ENCODE results near the gene CNPPD1. TPM values are rescaled to one million over a fixed set of nuclear protein-coding genes. Genes with fewer than 3 reads are reported as not detected.

Gene CNPPD1
- total RNA-seq, 4 donors from 2014 or later = 35.9 to 55.5 (median 44.2) TPM

DNA sequence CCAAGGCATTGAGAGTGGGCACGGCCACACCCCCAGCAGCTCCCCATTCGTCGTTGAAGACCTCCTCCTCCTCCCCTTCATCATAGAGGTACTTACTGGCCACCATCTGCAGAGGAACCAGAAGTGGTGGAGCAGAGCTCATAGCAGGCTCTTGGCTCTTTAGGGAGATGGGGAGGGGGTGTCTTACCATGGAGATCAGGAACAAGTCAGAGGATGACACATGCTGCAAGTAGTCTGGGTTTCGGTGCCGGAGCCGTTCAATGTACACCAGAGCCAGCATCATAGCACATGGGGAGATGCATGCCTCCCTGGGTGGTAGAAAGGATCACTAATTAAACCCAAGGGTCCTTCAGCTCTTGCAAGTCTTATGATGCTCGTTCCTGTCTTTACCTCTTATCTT lies 1.9 kb downstream of the CNPPD1 start:
- TF ChIP-seq, protein P1, sequence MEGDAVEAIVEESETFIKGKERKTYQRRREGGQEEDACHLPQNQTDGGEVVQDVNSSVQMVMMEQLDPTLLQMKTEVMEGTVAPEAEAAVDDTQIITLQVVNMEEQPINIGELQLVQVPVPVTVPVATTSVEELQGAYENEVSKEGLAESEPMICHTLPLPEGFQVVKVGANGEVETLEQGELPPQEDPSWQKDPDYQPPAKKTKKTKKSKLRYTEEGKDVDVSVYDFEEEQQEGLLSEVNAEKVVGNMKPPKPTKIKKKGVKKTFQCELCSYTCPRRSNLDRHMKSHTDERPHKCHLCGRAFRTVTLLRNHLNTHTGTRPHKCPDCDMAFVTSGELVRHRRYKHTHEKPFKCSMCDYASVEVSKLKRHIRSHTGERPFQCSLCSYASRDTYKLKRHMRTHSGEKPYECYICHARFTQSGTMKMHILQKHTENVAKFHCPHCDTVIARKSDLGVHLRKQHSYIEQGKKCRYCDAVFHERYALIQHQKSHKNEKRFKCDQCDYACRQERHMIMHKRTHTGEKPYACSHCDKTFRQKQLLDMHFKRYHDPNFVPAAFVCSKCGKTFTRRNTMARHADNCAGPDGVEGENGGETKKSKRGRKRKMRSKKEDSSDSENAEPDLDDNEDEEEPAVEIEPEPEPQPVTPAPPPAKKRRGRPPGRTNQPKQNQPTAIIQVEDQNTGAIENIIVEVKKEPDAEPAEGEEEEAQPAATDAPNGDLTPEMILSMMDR (IDR thresholded peaks at IDR 0.05; ENCODE audit: low read depth) = no peak

GRCh38 chr2:219174146-219174545 lies 2.6 kb downstream of the CNPPD1 start:
- TF ChIP-seq, protein P1 (IDR thresholded peaks at IDR 0.05; ENCODE audit: low read depth) = no peak

GRCh38 chr2:219173176-219173575 lies 3.5 kb downstream of the CNPPD1 start:
- TF ChIP-seq, protein P1 (IDR thresholded peaks at IDR 0.05; ENCODE audit: low read depth) = no peak

DNA sequence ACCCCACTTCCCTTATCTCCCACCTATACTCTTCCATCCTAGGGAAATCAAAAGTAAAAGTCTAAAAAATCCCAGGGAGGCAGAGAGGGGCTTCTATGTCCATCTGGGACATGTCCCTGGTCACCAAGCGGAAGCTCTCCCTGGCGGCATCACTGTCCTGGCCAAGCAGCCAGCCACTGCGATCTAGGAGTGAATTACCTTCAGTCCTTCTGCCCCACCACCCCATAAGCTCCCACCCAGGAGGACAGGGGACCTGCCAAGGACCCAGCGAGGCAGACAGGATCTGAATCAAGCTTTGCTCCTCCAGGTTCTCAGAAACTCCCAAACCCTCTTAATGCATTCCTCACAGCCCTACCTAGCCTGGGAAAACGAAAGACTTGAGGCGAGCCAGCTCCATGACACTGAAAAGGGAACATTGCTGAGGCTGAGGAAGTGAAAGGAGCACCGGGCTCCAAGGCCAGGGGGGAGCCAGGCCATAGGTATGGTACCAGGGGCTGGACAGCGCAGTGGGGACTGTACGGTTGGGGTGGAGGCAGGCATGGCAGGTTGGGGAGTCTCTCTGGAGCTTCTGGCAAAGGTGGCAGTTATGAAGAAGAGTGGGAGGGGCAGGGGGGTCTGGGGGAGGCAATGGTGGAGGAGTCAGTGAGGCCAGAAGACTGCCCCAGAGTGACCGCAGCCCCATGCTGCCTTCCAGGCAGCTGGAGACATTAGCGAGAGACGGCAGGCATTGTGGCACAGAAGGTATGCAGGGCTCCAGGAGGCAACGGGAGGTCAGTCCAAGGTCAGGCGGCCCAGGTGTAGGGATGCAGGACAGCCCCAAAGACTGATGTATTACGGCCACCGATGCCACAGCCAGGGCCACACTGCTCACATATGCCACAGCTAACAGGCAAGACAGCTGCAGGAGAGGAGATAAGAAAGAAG lies 4.2 kb downstream of the CNPPD1 start:
- TF ChIP-seq, protein P1 (IDR thresholded peaks at IDR 0.05; ENCODE audit: low read depth) = no peak

GRCh38 chr2:219171231-219171651 lies 5.5 kb downstream of the CNPPD1 start:
- TF ChIP-seq, protein P1 (IDR thresholded peaks at IDR 0.05; ENCODE audit: low read depth) = no peak

DNA sequence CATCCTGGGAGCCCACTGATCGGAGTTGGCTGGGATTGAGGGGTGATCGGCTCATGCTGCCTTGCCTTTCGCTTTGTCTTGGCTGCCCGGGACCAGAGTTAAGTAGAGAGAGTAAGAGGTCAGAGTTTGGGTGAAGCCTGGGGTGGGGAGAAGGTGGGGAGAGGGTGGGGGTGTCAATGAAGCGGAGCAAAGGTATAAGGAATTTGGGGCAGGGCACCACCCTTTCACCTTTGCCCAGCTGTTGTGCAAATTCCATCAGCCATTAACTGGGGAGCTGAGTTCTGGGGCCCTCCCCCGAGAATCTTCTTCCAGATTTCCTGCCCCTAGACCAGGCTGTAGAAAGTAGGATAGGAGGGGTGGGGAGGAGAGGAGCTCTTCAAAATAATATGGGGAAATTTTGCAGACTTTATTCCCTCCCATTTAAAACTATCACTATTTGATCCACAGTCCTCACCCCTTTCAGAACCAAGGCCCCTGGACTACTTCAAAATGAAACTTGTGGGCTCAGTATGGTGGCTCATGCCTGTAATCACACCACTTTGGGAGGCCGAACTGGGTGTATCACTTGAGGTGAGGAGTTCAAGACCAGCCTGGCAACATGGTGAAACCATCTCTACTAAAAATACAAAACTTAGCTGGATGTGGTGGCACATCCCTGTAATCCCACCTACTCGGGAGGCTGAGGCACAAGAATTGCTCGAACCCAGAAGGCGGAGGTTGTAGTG lies 6.6 kb downstream of the CNPPD1 start, which contains the start of gene SLC23A3:
SLC23A3 (minus strand) TSS at position 100 of the 725 bp plus-strand sequence; CDS start at position 55, 45 bp downstream.
- TF ChIP-seq, protein P1 (IDR thresholded peaks at IDR 0.05; ENCODE audit: low read depth) = no peak

DNA sequence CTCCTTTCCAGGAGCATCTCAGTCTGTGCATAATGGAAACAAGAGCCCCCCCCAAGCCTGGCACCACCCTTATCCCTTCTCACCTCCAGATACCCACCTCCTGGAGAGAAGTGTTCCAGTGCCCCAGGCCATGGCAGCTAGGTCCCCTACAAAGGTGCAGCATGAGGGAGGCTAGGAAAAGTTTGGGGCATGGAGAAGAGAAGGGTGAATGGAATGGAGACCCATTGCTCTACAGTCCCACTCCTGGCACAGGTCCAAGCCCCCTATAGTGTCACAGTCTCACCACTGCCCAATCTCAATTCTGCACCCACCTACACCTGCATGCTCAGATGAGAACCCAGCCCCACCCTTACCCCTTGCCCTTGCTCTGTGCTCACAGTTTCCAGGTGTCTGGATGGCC lies 7.8 kb downstream of the CNPPD1 start:
- TF ChIP-seq, protein P1 (IDR thresholded peaks at IDR 0.05; ENCODE audit: low read depth) = no peak
